A549 (cell line): ENCODE results near the gene PSMB5.

Source experiments
- CBX8 ChIP-seq: fragments of 200-600 bp; sonication (generic); IDR thresholded peaks from 2 replicates; pipeline ENCODE4 v1.6.1; 2016
- CHD4 ChIP-seq: fragments of 200-600 bp; sonication (generic); IDR thresholded peaks from 2 replicates; pipeline ENCODE4 v1.6.1; 2016; ENCODE audit warnings: antibody characterized with exemption, mild to moderate bottlenecking, borderline replicate concordance
- GATA3 ChIP-seq: IDR thresholded peaks from 2 replicates; pipeline ENCODE4 v1.6.1; 2012; ENCODE audit warnings: borderline replicate concordance
- RNF2 ChIP-seq: fragments of 200-600 bp; sonication (generic); IDR thresholded peaks from 2 replicates; pipeline ENCODE4 v1.6.1; 2016; ENCODE audit warnings: low read depth, mild to moderate bottlenecking, antibody characterized with exemption, moderate library complexity, borderline replicate concordance
- TF ChIP-seq, protein P1 (sequence below): IDR thresholded peaks from 2 replicates; pipeline ENCODE4 v1.6.1; 2012
- TF ChIP-seq, protein P2 (sequence below): fragments of >200 bp; sonication (Bioruptor Twin); formaldehyde crosslinking; IDR thresholded peaks from 3 replicates; pipeline ENCODE4 v1.5.1; 2016
- TF ChIP-seq, protein P3 (sequence below): fragments of 200-600 bp; sonication (generic); IDR thresholded peaks from 2 replicates; pipeline ENCODE4 v1.6.1; 2016; ENCODE audit warnings: antibody characterized with exemption, mild to moderate bottlenecking, moderate library complexity
- TF ChIP-seq, protein P4 (sequence below): fragments of 450-650 bp; IDR thresholded peaks from 2 replicates; pipeline ENCODE4 v1.6.1; 2014; ENCODE audit warnings: antibody characterized with exemption

GRCh38 chr14:23080474-23080873 is 45.8 kb upstream of the PSMB5 start:
- TF ChIP-seq RNF2, result no peak
- TF ChIP-seq, protein P1, sequence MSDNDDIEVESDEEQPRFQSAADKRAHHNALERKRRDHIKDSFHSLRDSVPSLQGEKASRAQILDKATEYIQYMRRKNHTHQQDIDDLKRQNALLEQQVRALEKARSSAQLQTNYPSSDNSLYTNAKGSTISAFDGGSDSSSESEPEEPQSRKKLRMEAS, result no peak
- TF ChIP-seq, protein P2, sequence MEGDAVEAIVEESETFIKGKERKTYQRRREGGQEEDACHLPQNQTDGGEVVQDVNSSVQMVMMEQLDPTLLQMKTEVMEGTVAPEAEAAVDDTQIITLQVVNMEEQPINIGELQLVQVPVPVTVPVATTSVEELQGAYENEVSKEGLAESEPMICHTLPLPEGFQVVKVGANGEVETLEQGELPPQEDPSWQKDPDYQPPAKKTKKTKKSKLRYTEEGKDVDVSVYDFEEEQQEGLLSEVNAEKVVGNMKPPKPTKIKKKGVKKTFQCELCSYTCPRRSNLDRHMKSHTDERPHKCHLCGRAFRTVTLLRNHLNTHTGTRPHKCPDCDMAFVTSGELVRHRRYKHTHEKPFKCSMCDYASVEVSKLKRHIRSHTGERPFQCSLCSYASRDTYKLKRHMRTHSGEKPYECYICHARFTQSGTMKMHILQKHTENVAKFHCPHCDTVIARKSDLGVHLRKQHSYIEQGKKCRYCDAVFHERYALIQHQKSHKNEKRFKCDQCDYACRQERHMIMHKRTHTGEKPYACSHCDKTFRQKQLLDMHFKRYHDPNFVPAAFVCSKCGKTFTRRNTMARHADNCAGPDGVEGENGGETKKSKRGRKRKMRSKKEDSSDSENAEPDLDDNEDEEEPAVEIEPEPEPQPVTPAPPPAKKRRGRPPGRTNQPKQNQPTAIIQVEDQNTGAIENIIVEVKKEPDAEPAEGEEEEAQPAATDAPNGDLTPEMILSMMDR, result no peak
- TF ChIP-seq, protein P3, sequence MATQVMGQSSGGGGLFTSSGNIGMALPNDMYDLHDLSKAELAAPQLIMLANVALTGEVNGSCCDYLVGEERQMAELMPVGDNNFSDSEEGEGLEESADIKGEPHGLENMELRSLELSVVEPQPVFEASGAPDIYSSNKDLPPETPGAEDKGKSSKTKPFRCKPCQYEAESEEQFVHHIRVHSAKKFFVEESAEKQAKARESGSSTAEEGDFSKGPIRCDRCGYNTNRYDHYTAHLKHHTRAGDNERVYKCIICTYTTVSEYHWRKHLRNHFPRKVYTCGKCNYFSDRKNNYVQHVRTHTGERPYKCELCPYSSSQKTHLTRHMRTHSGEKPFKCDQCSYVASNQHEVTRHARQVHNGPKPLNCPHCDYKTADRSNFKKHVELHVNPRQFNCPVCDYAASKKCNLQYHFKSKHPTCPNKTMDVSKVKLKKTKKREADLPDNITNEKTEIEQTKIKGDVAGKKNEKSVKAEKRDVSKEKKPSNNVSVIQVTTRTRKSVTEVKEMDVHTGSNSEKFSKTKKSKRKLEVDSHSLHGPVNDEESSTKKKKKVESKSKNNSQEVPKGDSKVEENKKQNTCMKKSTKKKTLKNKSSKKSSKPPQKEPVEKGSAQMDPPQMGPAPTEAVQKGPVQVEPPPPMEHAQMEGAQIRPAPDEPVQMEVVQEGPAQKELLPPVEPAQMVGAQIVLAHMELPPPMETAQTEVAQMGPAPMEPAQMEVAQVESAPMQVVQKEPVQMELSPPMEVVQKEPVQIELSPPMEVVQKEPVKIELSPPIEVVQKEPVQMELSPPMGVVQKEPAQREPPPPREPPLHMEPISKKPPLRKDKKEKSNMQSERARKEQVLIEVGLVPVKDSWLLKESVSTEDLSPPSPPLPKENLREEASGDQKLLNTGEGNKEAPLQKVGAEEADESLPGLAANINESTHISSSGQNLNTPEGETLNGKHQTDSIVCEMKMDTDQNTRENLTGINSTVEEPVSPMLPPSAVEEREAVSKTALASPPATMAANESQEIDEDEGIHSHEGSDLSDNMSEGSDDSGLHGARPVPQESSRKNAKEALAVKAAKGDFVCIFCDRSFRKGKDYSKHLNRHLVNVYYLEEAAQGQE, result no peak
- no peak for TF ChIP-seq CBX8
- TF ChIP-seq GATA3, result no peak
- no peak for TF ChIP-seq CHD4
- TF ChIP-seq, protein P4, sequence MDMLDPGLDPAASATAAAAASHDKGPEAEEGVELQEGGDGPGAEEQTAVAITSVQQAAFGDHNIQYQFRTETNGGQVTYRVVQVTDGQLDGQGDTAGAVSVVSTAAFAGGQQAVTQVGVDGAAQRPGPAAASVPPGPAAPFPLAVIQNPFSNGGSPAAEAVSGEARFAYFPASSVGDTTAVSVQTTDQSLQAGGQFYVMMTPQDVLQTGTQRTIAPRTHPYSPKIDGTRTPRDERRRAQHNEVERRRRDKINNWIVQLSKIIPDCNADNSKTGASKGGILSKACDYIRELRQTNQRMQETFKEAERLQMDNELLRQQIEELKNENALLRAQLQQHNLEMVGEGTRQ, result no peak
